GM12878 (cell line): ENCODE data around the gene ADCY10. TPM values are rescaled to one million over a fixed set of nuclear protein-coding genes. Genes with fewer than 3 reads are reported as not detected.

Experiments
- ATAC-seq: fragments of 200-7000 bp; cut with Tn5 transposase; 3 replicates; pipeline ENCODE4 v1.9.1; 2020; ENCODE audit warnings: mild to moderate bottlenecking, moderate library complexity
- BruUV-seq: library from RNA; stranded (reverse); fragments of 400-500 nt; replicated peaks from 2 replicates; lab custom pipeline; 2021; lab: Mats Ljungman, UMichigan
- CTCF ChIA-PET: fragments of 300-600 bp; sonication (Branson Sonifier 250); formaldehyde crosslinking; extraction: SDS; loops from one replicate; lab custom pipeline; 2021; ENCODE audit warnings: inconsistent platforms; lab: Yijun Ruan, JAX
- POLR2A ChIA-PET: fragments of 350-600 bp; formaldehyde crosslinking; extraction: SDS; loops from one replicate; lab custom pipeline; 2021; ENCODE audit warnings: inconsistent platforms; lab: Charles Lee
- RAD21 ChIA-PET: fragments of 300-600 bp; sonication (Branson Sonifier 250); formaldehyde crosslinking; loops from one replicate; lab custom pipeline; 2023; ENCODE audit warnings: antibody characterized with exemption; ENCODE audit not compliant: unreplicated experiment; lab: Charles Lee
- SMC1A ChIA-PET: fragments of 300-600 bp; sonication (Branson Sonifier 250); formaldehyde crosslinking; loops from one replicate; lab custom pipeline; 2023; ENCODE audit not compliant: unreplicated experiment, uncharacterized antibody; lab: Charles Lee
- DNase-seq: peaks from one replicate; pipeline ENCODE4 v3.0.0-alpha.2; 2011; ENCODE audit warnings: low read depth, low spot score
- FAIRE-seq: peaks from 3 replicates; lab custom pipeline; 2011; peaks lifted over from hg19 to GRCh38; lab: Jason Lieb, UNC
- H2AFZ ChIP-seq: 2 replicates; pipeline ENCODE4 v1.6.0; 2011; ENCODE audit warnings: low read depth, low read length, control low read depth; ENCODE audit not compliant: control insufficient read depth
- H3K27ac ChIP-seq: 2 replicates; pipeline ENCODE4 v1.5.1; 2011; ENCODE audit warnings: control low read depth; ENCODE audit not compliant: control insufficient read depth, insufficient read depth
- H3K27me3 ChIP-seq, 2 experiments: replicated peaks in 1 of 2; 2 replicates each; pipeline versions ENCODE4 v1.6.0 to v1.6.1; 2011; ENCODE audit warnings: low read length in 1 of 2; ENCODE audit not compliant: control insufficient read depth in 2 of 2, insufficient read depth in 2 of 2
- H3K36me3 ChIP-seq, 2 experiments: 2 replicates each; pipeline ENCODE4 v1.5.1; 2011; ENCODE audit warnings: low read length in 1 of 2; ENCODE audit not compliant: control insufficient read depth in 2 of 2, insufficient read depth in 2 of 2
- H3K4me1 ChIP-seq: 2 replicates; pipeline ENCODE4 v1.6.1; 2011; ENCODE audit warnings: mild to moderate bottlenecking, low read length, moderate library complexity, mixed read lengths; ENCODE audit not compliant: control insufficient read depth, insufficient read depth
- H3K4me2 ChIP-seq: 2 replicates; pipeline ENCODE4 v1.6.0; 2011; ENCODE audit warnings: control low read depth; ENCODE audit not compliant: control insufficient read depth, insufficient read depth
- H3K4me3 ChIP-seq: fragments of 200-600 bp; sonication (generic); 2 replicates; pipeline ENCODE4 v1.5.1; 2016
- H3K79me2 ChIP-seq: 2 replicates; pipeline ENCODE4 v1.6.0; 2011; ENCODE audit warnings: low read length; ENCODE audit not compliant: control insufficient read depth, insufficient read depth
- H3K9ac ChIP-seq: 2 replicates; pipeline ENCODE4 v1.8.0; 2011; ENCODE audit warnings: low read length, control low read depth, mixed read lengths; ENCODE audit not compliant: control insufficient read depth, insufficient read depth
- H3K9me3 ChIP-seq: replicated peaks from 3 replicates; pipeline ENCODE4 v1.5.1; 2011; ENCODE audit warnings: mild to moderate bottlenecking, low read length; ENCODE audit not compliant: control insufficient read depth, insufficient read depth
- H4K20me1 ChIP-seq: 2 replicates; pipeline ENCODE4 v1.6.0; 2011; ENCODE audit not compliant: control insufficient read depth, insufficient read depth
- CEBPZ ChIP-seq: fragments of 150-350 bp; IDR thresholded peaks from 2 replicates; pipeline ENCODE4 v1.6.1; 2016; ENCODE audit warnings: low read depth, low read length
- CHD1 ChIP-seq: IDR thresholded peaks from 2 replicates; pipeline ENCODE4 v1.6.1; 2012; ENCODE audit warnings: low read depth, low read length, improper control_type of control experiment
- E2F4 ChIP-seq: IDR thresholded peaks from 2 replicates; pipeline ENCODE4 v1.6.1; 2012; ENCODE audit warnings: low read depth, low read length, improper control_type of control experiment
- ETV6 ChIP-seq, 2 experiments: fragments of 450-650 bp in 1 of 2; IDR thresholded peaks in 1 of 2; conservative IDR thresholded peaks in 1 of 2; 2 replicates each; pipeline ENCODE4 v1.6.1; 2014; ENCODE audit warnings: antibody characterized with exemption in 1 of 2, borderline replicate concordance in 1 of 2, low read depth in 1 of 2, mild to moderate bottlenecking in 1 of 2, moderate library complexity in 1 of 2
- MAX ChIP-seq: IDR thresholded peaks from 2 replicates; pipeline ENCODE4 v1.6.1; 2012; ENCODE audit warnings: low read depth, low read length, improper control_type of control experiment
- NFYB ChIP-seq: IDR thresholded peaks from 2 replicates; pipeline ENCODE4 v1.6.1; 2011; ENCODE audit warnings: low read depth, mild to moderate bottlenecking, low read length, improper control_type of control experiment, moderate library complexity; ENCODE audit not compliant: insufficient read depth
- POLR2AphosphoS5 ChIP-seq: IDR thresholded peaks from 2 replicates; pipeline ENCODE4 v1.6.1; 2011; ENCODE audit warnings: mild to moderate bottlenecking, low read length, inconsistent platforms
- POU2F2 ChIP-seq: IDR thresholded peaks from 3 replicates; pipeline ENCODE4 v1.6.1; 2011; ENCODE audit warnings: low read depth, mild to moderate bottlenecking, low read length, borderline replicate concordance
- RAD21 ChIP-seq: IDR thresholded peaks from 2 replicates; pipeline ENCODE4 v1.6.1; 2011; ENCODE audit warnings: mild to moderate bottlenecking, low read depth, low read length, moderate library complexity; ENCODE audit not compliant: insufficient read depth
- SIN3A ChIP-seq: IDR thresholded peaks from 2 replicates; pipeline ENCODE4 v1.6.1; 2012; ENCODE audit warnings: low read depth, low read length, improper control_type of control experiment
- STAT1 ChIP-seq: fragments of 450-650 bp; conservative IDR thresholded peaks from 2 replicates; pipeline ENCODE4 v1.6.1; 2014; ENCODE audit warnings: antibody characterized with exemption, mild to moderate bottlenecking
- SUZ12 ChIP-seq: fragments of 200-600 bp; sonication (generic); IDR thresholded peaks from one replicate; pipeline ENCODE4 v1.6.1; 2018; ENCODE audit warnings: antibody characterized with exemption, mild to moderate bottlenecking; ENCODE audit not compliant: unreplicated experiment
- USF1 ChIP-seq: IDR thresholded peaks from 2 replicates; pipeline ENCODE4 v1.6.1; 2011; ENCODE audit warnings: borderline replicate concordance, low read depth, mild to moderate bottlenecking, moderate library complexity, mixed read lengths, low read length; ENCODE audit not compliant: insufficient read depth; ENCODE audit errors: extremely low read length
- WGBS: methylation state at CpG from one replicate; pipeline ENCODE4 v1.1.6; 2016; ENCODE audit warnings: low lambda C conversion rate; ENCODE audit not compliant: insufficient replicate concordance, insufficient coverage; ENCODE audit errors: missing lambda C conversion rate; 5-methylcytosine and 5-hydroxymethylcytosine counted together
- in situ Hi-C: fragments of 300-500 bp; cut with MboI; formaldehyde crosslinking; loops from 9 replicates; pipeline ENCODE4 v1.14.3; 2018; ENCODE audit warnings: mixed read lengths
- intact Hi-C: fragments of 100-400 bp; cut with micrococcal nuclease; formaldehyde crosslinking; loops from one replicate; pipeline ENCODE4 v1.14.2; 2022; ENCODE audit not compliant: unreplicated experiment
- polyA plus RNA-seq, 11 experiments: library from polyadenylated mRNA; depleted of rRNA in 4 of 11; unstranded in 6 of 11; stranded (reverse) in 5 of 11; fragments of >200 nt; fragmentation: Nextera tagmentation in 4 of 11; fragmentation: Illumina TruSeq in 1 of 11; extraction: Ambion mirVana in 4 of 11; extraction: Trizol in 1 of 11; gene quantifications; 1 replicate in 1 of 11; 2 replicates in 10 of 11; pipeline versions ENCODE4 v1.2.1 to v1.2.3, GENCODE V29; 2011 to 2016; ENCODE audit warnings: inconsistent platforms in 2 of 11, missing spikeins in 2 of 11, low read depth in 1 of 11
- total RNA-seq, 4 experiments: library from RNA; depleted of rRNA in 3 of 4; stranded (reverse); fragments of >200 nt in 3 of 4; fragmentation: Illumina TruSeq in 1 of 4; extraction: Trizol in 1 of 4; gene quantifications; 2 replicates each; pipeline versions ENCODE4 v1.2.1 to v1.2.3, GENCODE V29; 2013 to 2021

The ADCY10 gene
- total and polyA plus RNA-seq, 10 of the 15 experiments (the other 5 are each of a cell fraction or from before 2014, with no cell fraction given), result 0.13 to 0.22 TPM; not detected in 8

- no TSS peak for BruUV-seq
- no peak overlapping the region for H3K4me2 ChIP-seq
- TF ChIP-seq SUZ12 (no peak), RAD21 (no peak), ETV6 (conservative IDR thresholded peaks at IDR 0.05 in 1 of 2, IDR thresholded peaks at IDR 0.05 in 1 of 2; ENCODE audit: borderline replicate concordance in 1 of 2, low read depth in 1 of 2) (no peak), SIN3A (no peak), NFYB (no peak), MAX (no peak), CHD1 (no peak), POU2F2 (no peak), STAT1 (no peak), E2F4 (no peak), POLR2AphosphoS5 (no peak), CEBPZ (no peak), USF1 (no peak)
- no peaks in the 10 kb centered on the region for H3K4me1 ChIP-seq
- H3K79me2 ChIP-seq, result no peaks in the 10 kb centered on the region
- no peak for ATAC-seq
- POLR2A ChIA-PET, result interaction anchor here (0.6 kb wide), 2 partner anchors 14 to 292 kb away, joined by 3 to 6 read pairs; no protein-coding TSS in a partner anchor
- H3K27me3 ChIP-seq, result no peaks in the 10 kb centered on the region
- H3K9ac ChIP-seq, result no peak overlapping the region
- no peak for DNase-seq
- no peaks in the 10 kb centered on the region for H3K9me3 ChIP-seq
- SMC1A ChIA-PET, result interaction anchor here (1.0 kb wide), 1 partner anchor 70 kb away, joined by 3 read pairs; no protein-coding TSS in a partner anchor
- WGBS, result 99% methylated on average over 5 of the region's 5 CpGs
- no peak for FAIRE-seq
- in situ Hi-C loops (no loop called here), intact Hi-C loops (no loop called here)
- no peak overlapping the region for H3K4me3 ChIP-seq
- RAD21 ChIA-PET, result no interaction called here
- CTCF ChIA-PET, result interaction anchor here (1.5 kb wide), 1 partner anchor 292 kb away, joined by 5 read pairs; no protein-coding TSS in a partner anchor
- H3K36me3 ChIP-seq, result peaks cover 4 to 12% of the 10 kb centered on the region in 2 experiments; a peak in 2 of 4 replicates
- no peak overlapping the region for H3K27ac ChIP-seq
- no peaks in the 10 kb centered on the region for H4K20me1 ChIP-seq
- H2AFZ ChIP-seq, result no peak overlapping the region
Measured at GRCh38 chr1:167790117-167790516, 123.8 kb downstream of the ADCY10 start.
